HCT116 (cell line): ENCODE data around the gene POLR2H. TPM values are rescaled to one million over a fixed set of nuclear protein-coding genes. Genes with fewer than 3 reads are reported as not detected.

Source experiments
- ATAC-seq: fragments of 200-7000 bp; cut with Tn5 transposase; 2 replicates; pipeline ENCODE4 v1.9.1; 2020; ENCODE audit warnings: mild to moderate bottlenecking, moderate library complexity
- BruUV-seq: library from RNA; stranded (reverse); fragments of 400-500 nt; replicated peaks from 2 replicates; lab custom pipeline; 2021; lab: Mats Ljungman, UMichigan
- CTCF ChIA-PET: fragments of 300-600 bp; sonication (Branson Sonifier 250); formaldehyde crosslinking; loops from one replicate; lab custom pipeline; 2021; ENCODE audit warnings: antibody characterized with exemption; lab: Charles Lee
- POLR2A ChIA-PET: fragments of 300-600, 350-600 bp; sonication (Branson Sonifier 250); formaldehyde crosslinking; loops from one replicate; lab custom pipeline; 2021; ENCODE audit warnings: antibody characterized with exemption; lab: Charles Lee
- RAD21 ChIA-PET, 2 experiments: fragments of 300-600 bp; sonication (Branson Sonifier 250); formaldehyde crosslinking; loops; one replicate each; lab custom pipeline; 2023; ENCODE audit warnings: low total read pairs in 2 of 2; ENCODE audit not compliant: uncharacterized antibody in 2 of 2, unreplicated experiment in 2 of 2, low non-redundant PET in 1 of 2; lab: Charles Lee
- DNase-seq: peaks from one replicate; pipeline ENCODE4 v3.0.0-alpha.2; 2010; ENCODE audit warnings: low read depth, low spot score
- H2AFZ ChIP-seq: fragments of 200-600 bp; shearing (Covaris generic), sonication (generic); 2 replicates; pipeline ENCODE4 v1.6.1; 2017; ENCODE audit warnings: low read depth, mixed run types, mixed read lengths, antibody characterized with exemption, low read length; ENCODE audit not compliant: poor library complexity, severe bottlenecking
- H3K27ac ChIP-seq: 2 replicates; pipeline ENCODE4 v1.5.1; 2012; ENCODE audit warnings: low read depth, low read length
- H3K27me3 ChIP-seq: fragments of 200-600 bp; sonication (generic); 2 replicates; pipeline ENCODE4 v1.6.1; 2016; ENCODE audit warnings: mixed run types, low read length, mixed read lengths; ENCODE audit not compliant: insufficient read depth
- H3K36me3 ChIP-seq, 2 experiments: fragments of 200-500 bp in 1 of 2; fragments of 200-600 bp in 1 of 2; sonication (Bioruptor generic) in 1 of 2; sonication (generic) in 1 of 2; 2 replicates each; pipeline versions ENCODE4 v1.5.1 to v1.6.1; 2014 to 2016; ENCODE audit warnings: low read length in 2 of 2, inconsistent platforms in 1 of 2, mixed read lengths in 1 of 2, mixed run types in 1 of 2; ENCODE audit not compliant: insufficient read depth in 2 of 2, control insufficient read depth in 1 of 2
- H3K4me1 ChIP-seq, 2 experiments: fragments of 200-600 bp in 1 of 2; sonication (generic) in 1 of 2; 2 replicates each; pipeline versions ENCODE4 v1.5.1 to v1.6.1; 2012 to 2017; ENCODE audit warnings: low read length in 2 of 2, inconsistent platforms in 1 of 2, mild to moderate bottlenecking in 1 of 2, mixed read lengths in 1 of 2, mixed run types in 1 of 2, moderate library complexity in 1 of 2; ENCODE audit not compliant: insufficient read depth in 2 of 2, control insufficient read depth in 1 of 2
- H3K4me2 ChIP-seq: fragments of 200-600 bp; sonication (generic); 2 replicates; pipeline ENCODE4 v1.6.1; 2017; ENCODE audit warnings: mixed run types, low read length, mixed read lengths
- H3K4me3 ChIP-seq, 2 experiments: fragments of 200-600 bp in 1 of 2; sonication (generic) in 1 of 2; replicated peaks in 1 of 2; 2 replicates each; pipeline ENCODE4 v1.5.1; 2011 to 2016; ENCODE audit warnings: low read length in 2 of 2, control low read depth in 1 of 2, low read depth in 1 of 2, mild to moderate bottlenecking in 1 of 2, mixed read lengths in 1 of 2, mixed run types in 1 of 2
- H3K79me2 ChIP-seq: fragments of 200-600 bp; sonication (generic); 2 replicates; pipeline ENCODE4 v1.6.1; 2017; ENCODE audit warnings: mild to moderate bottlenecking, mixed run types, low read length, moderate library complexity, mixed read lengths; ENCODE audit not compliant: insufficient read depth
- H3K9ac ChIP-seq: fragments of 200-600 bp; sonication (generic); 2 replicates; pipeline ENCODE4 v1.6.1; 2016; ENCODE audit warnings: low read length, mixed read lengths
- H3K9me2 ChIP-seq: fragments of 200-600 bp; sonication (generic), shearing (Covaris generic); 2 replicates; pipeline ENCODE4 v1.6.1; 2017; ENCODE audit warnings: mixed run types, mild to moderate bottlenecking, moderate library complexity; ENCODE audit not compliant: insufficient read depth
- H3K9me3 ChIP-seq, 2 experiments: fragments of 200-500 bp in 1 of 2; fragments of 200-600 bp in 1 of 2; sonication (Bioruptor generic) in 1 of 2; sonication (generic) in 1 of 2; 2 replicates each; pipeline ENCODE4 v1.6.1; 2014 to 2017; ENCODE audit warnings: low read length in 2 of 2, mixed read lengths in 2 of 2, inconsistent platforms in 1 of 2, low read depth in 1 of 2, mild to moderate bottlenecking in 1 of 2, mixed run types in 1 of 2, moderate library complexity in 1 of 2; ENCODE audit not compliant: control insufficient read depth in 1 of 2, insufficient read depth in 1 of 2
- H4K20me1 ChIP-seq: fragments of 200-600 bp; sonication (generic), shearing (Covaris generic); 2 replicates; pipeline ENCODE4 v1.6.1; 2017; ENCODE audit warnings: mixed run types, mild to moderate bottlenecking, moderate library complexity; ENCODE audit not compliant: insufficient read depth
- CBX3 ChIP-seq: IDR thresholded peaks from 2 replicates; pipeline ENCODE4 v1.6.1; 2012; ENCODE audit warnings: low read depth
- CEBPB ChIP-seq: IDR thresholded peaks from 2 replicates; pipeline ENCODE4 v1.6.1; 2012; ENCODE audit warnings: low read depth
- EGR1 ChIP-seq: IDR thresholded peaks from 2 replicates; pipeline ENCODE4 v1.6.1; 2012; ENCODE audit warnings: low read depth
- ELF1 ChIP-seq: IDR thresholded peaks from 2 replicates; pipeline ENCODE4 v1.6.1; 2012; ENCODE audit warnings: low read depth, borderline replicate concordance
- EZH2 ChIP-seq: fragments of 200-600 bp; sonication (generic); IDR thresholded peaks from 2 replicates; pipeline ENCODE4 v1.6.1; 2017; ENCODE audit warnings: antibody characterized with exemption, mixed run types
- EZH2phosphoT487 ChIP-seq: fragments of 200-600 bp; IDR thresholded peaks from 2 replicates; pipeline ENCODE4 v1.6.1; 2018; ENCODE audit warnings: antibody characterized with exemption, borderline replicate concordance
- FOSL1 ChIP-seq: IDR thresholded peaks from 2 replicates; pipeline ENCODE4 v1.6.1; 2012; ENCODE audit warnings: low read depth
- JUND ChIP-seq: IDR thresholded peaks from 2 replicates; pipeline ENCODE4 v1.6.1; 2012
- POLR2A ChIP-seq: IDR thresholded peaks from 2 replicates; pipeline ENCODE4 v1.7.0; 2011; ENCODE audit warnings: borderline replicate concordance; ENCODE audit not compliant: insufficient read depth, insufficient read length; ENCODE audit errors: extremely low read depth
- RAD21 ChIP-seq: IDR thresholded peaks from 2 replicates; pipeline ENCODE4 v1.6.1; 2012; ENCODE audit warnings: low read depth, mild to moderate bottlenecking
- SIN3A ChIP-seq: IDR thresholded peaks from 2 replicates; pipeline ENCODE4 v1.6.1; 2012; ENCODE audit warnings: low read depth
- SP1 ChIP-seq: IDR thresholded peaks from 2 replicates; pipeline ENCODE4 v1.6.1; 2012; ENCODE audit warnings: low read depth
- SRF ChIP-seq: IDR thresholded peaks from 2 replicates; pipeline ENCODE4 v1.6.1; 2012; ENCODE audit warnings: low read depth
- YY1 ChIP-seq: IDR thresholded peaks from 2 replicates; pipeline ENCODE4 v1.6.1; 2011; ENCODE audit warnings: low read length, low read depth, moderate library complexity, mild to moderate bottlenecking; ENCODE audit not compliant: insufficient replicate concordance; ENCODE audit errors: extremely low read depth
- ZFX ChIP-seq: fragments of 450-650 bp; IDR thresholded peaks from 2 replicates; pipeline ENCODE4 v1.6.1; 2017
- ZNF274 ChIP-seq: fragments of 200-500 bp; sonication (Bioruptor generic); IDR thresholded peaks from 2 replicates; pipeline ENCODE4 v1.6.1; 2014; ENCODE audit warnings: mild to moderate bottlenecking, low read depth, low read length, inconsistent platforms
- intact Hi-C: fragments of 100-400 bp; cut with micrococcal nuclease; formaldehyde crosslinking; loops from 2 replicates; pipeline ENCODE4 v1.10.0; 2022
- total RNA-seq: library from RNA; stranded (reverse); gene quantifications from one replicate; pipeline ENCODE4 v1.2.1, GENCODE V29; 2021; ENCODE audit not compliant: unreplicated experiment
- TF ChIP-seq, protein P1 (sequence below): IDR thresholded peaks from 2 replicates; pipeline ENCODE4 v1.6.1; 2011; ENCODE audit warnings: mild to moderate bottlenecking, low read length, moderate library complexity; ENCODE audit not compliant: insufficient replicate concordance; ENCODE audit errors: extremely low read depth
- TF ChIP-seq, protein P2 (sequence below), 3 experiments: fragments of 200-600 bp in 1 of 3; sonication (generic) in 1 of 3; IDR thresholded peaks in 2 of 3; conservative IDR thresholded peaks in 1 of 3; 2 replicates each; pipeline ENCODE4 v1.5.1; 2012 to 2017; ENCODE audit warnings: low read depth in 2 of 3, low read length in 2 of 3, antibody characterized with exemption in 1 of 3, borderline replicate concordance in 1 of 3, control low read depth in 1 of 3, mild to moderate bottlenecking in 1 of 3, mixed read lengths in 1 of 3, mixed run types in 1 of 3, moderate library complexity in 1 of 3; ENCODE audit not compliant: insufficient read depth in 1 of 3
- TF ChIP-seq, protein P3 (sequence below): IDR thresholded peaks from 2 replicates; pipeline ENCODE4 v1.6.1; 2012

The POLR2H gene
- total RNA-seq, 1 experiment from 2014 or later: 156 TPM

DNA sequence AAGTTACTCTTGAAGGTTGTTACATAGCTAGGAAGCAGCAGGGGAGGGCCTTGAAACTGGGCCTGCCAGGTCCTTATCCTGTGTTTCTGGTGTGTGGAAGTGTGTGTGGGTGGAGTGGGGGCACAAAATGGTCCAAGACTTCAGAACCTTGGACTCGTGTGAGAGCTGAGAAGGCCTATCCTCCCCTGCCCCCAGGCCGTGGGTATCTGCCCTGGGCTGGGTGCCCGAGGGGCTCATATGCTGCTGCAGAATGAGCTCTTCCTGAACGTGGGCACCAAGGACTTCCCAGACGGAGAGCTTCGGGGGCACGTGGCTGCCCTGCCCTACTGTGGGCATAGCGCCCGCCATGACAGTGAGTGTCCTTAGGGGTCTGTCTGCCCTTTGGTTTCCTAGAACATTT is 22.8 kb downstream of the POLR2H start:
- Histone ChIP-seq H3K9me2 (no peaks in the 10 kb centered on the region), H3K9me3 (no peaks in the 10 kb centered on the region), H3K36me3 (no peaks in the 10 kb centered on the region), H3K27me3 (no peaks in the 10 kb centered on the region), H3K27ac (no peak overlapping the region), H3K79me2 (no peaks in the 10 kb centered on the region), H3K4me2 (no peak overlapping the region), H2AFZ (no peak overlapping the region), H3K9ac (no peak overlapping the region), H3K4me3 (no peak overlapping the region), H4K20me1 (no peaks in the 10 kb centered on the region), H3K4me1 (peaks cover 4 to 8% of the 10 kb centered on the region in 2 experiments; a peak in 2 of 4 replicates)
- BruUV-seq: no TSS peak
- no peak for TF ChIP-seq FOSL1
- no peak for TF ChIP-seq ELF1
- TF ChIP-seq CEBPB: no peak
- no peak for TF ChIP-seq SP1
- no peak for TF ChIP-seq SIN3A
- TF ChIP-seq EGR1: no peak
- no peak for TF ChIP-seq ZFX
- TF ChIP-seq EZH2phosphoT487: no peak
- TF ChIP-seq SRF: no peak
- no peak for TF ChIP-seq JUND
- no peak for TF ChIP-seq POLR2A
- TF ChIP-seq ZNF274: no peak
- no peak for TF ChIP-seq RAD21
- no peak for TF ChIP-seq EZH2
- TF ChIP-seq, protein P1, sequence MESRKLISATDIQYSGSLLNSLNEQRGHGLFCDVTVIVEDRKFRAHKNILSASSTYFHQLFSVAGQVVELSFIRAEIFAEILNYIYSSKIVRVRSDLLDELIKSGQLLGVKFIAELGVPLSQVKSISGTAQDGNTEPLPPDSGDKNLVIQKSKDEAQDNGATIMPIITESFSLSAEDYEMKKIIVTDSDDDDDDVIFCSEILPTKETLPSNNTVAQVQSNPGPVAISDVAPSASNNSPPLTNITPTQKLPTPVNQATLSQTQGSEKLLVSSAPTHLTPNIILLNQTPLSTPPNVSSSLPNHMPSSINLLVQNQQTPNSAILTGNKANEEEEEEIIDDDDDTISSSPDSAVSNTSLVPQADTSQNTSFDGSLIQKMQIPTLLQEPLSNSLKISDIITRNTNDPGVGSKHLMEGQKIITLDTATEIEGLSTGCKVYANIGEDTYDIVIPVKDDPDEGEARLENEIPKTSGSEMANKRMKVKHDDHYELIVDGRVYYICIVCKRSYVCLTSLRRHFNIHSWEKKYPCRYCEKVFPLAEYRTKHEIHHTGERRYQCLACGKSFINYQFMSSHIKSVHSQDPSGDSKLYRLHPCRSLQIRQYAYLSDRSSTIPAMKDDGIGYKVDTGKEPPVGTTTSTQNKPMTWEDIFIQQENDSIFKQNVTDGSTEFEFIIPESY: no peak
- TF ChIP-seq, protein P2, sequence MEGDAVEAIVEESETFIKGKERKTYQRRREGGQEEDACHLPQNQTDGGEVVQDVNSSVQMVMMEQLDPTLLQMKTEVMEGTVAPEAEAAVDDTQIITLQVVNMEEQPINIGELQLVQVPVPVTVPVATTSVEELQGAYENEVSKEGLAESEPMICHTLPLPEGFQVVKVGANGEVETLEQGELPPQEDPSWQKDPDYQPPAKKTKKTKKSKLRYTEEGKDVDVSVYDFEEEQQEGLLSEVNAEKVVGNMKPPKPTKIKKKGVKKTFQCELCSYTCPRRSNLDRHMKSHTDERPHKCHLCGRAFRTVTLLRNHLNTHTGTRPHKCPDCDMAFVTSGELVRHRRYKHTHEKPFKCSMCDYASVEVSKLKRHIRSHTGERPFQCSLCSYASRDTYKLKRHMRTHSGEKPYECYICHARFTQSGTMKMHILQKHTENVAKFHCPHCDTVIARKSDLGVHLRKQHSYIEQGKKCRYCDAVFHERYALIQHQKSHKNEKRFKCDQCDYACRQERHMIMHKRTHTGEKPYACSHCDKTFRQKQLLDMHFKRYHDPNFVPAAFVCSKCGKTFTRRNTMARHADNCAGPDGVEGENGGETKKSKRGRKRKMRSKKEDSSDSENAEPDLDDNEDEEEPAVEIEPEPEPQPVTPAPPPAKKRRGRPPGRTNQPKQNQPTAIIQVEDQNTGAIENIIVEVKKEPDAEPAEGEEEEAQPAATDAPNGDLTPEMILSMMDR (IDR thresholded peaks at IDR 0.05 in 2 of 3, conservative IDR thresholded peaks at IDR 0.05 in 1 of 3; ENCODE audit: borderline replicate concordance in 1 of 3, insufficient read depth in 1 of 3, low read depth in 2 of 3, low read length in 2 of 3): no peak
- no peak for TF ChIP-seq YY1
- TF ChIP-seq CBX3: no peak
- TF ChIP-seq, protein P3, sequence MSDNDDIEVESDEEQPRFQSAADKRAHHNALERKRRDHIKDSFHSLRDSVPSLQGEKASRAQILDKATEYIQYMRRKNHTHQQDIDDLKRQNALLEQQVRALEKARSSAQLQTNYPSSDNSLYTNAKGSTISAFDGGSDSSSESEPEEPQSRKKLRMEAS: no peak
- ChIA-PET RAD21 (no interaction called here), POLR2A (interaction anchor here (1.2 kb wide), 1 partner anchor 9 kb away, joined by 3 read pairs; no protein-coding TSS in a partner anchor), CTCF (no interaction called here)
- ATAC-seq (no peak), DNase-seq (no peak)
- intact Hi-C loops: no loop called here
